B cell (primary cell): Measurements from ENCODE around the gene SYNJ1. TPM values are rescaled to one million over a fixed set of nuclear protein-coding genes. Genes with fewer than 3 reads are reported as not detected.

Source experiments
- ATAC-seq: fragments of 200-7000 bp; cut with Tn5 transposase; one replicate; pipeline ENCODE4 v1.10.0; 2021; ENCODE audit warnings: low read depth, mild to moderate bottlenecking, moderate number of reproducible peaks, moderate library complexity
- CTCF ChIA-PET: fragments of 350-600 bp; sonication (Branson Sonifier 250); formaldehyde crosslinking; loops from one replicate; lab custom pipeline; 2021; ENCODE audit warnings: antibody characterized with exemption, inconsistent platforms; lab: Charles Lee
- POLR2A ChIA-PET: fragments of 350-600 bp; sonication (Branson Sonifier 250); formaldehyde crosslinking; loops from one replicate; lab custom pipeline; 2021; ENCODE audit warnings: antibody characterized with exemption; lab: Charles Lee
- DNase-seq: peaks from one replicate; pipeline ENCODE4 v3.0.0; 2013
- H2AFZ ChIP-seq: 2 replicates; pipeline ENCODE4 v1.6.1; 2012; ENCODE audit warnings: mild to moderate bottlenecking, low read depth, low read length; ENCODE audit not compliant: insufficient read depth, poor library complexity, severe bottlenecking
- H3K27ac ChIP-seq, 2 donors: 1 replicate in 1 of 2; 2 replicates in 1 of 2; pipeline ENCODE4 v1.5.1; 2012 to 2013; ENCODE audit warnings: low read length in 2 of 2, mild to moderate bottlenecking in 2 of 2, moderate library complexity in 1 of 2
- H3K27me3 ChIP-seq, 4 experiments: fragments of 200-600 bp in 1 of 4; sonication (generic) in 1 of 4; replicated peaks in 1 of 4; 1 replicate in 2 of 4; 2 replicates in 2 of 4; pipeline versions ENCODE4 v1.6.1 to v1.7.0; 2013 to 2016; ENCODE audit warnings: low read length in 3 of 4, mild to moderate bottlenecking in 2 of 4, mixed read lengths in 1 of 4, moderate library complexity in 1 of 4; ENCODE audit not compliant: insufficient read depth in 4 of 4, control insufficient read depth in 3 of 4; ENCODE audit errors: control extremely low read depth in 1 of 4
- H3K36me3 ChIP-seq, 2 experiments: replicated peaks in 1 of 2; 1 replicate in 1 of 2; 2 replicates in 1 of 2; pipeline versions ENCODE4 v1.6.1 to v1.7.1; 2013; ENCODE audit warnings: low read length in 1 of 2; ENCODE audit not compliant: insufficient read depth in 2 of 2, control insufficient read depth in 1 of 2; ENCODE audit errors: control extremely low read depth in 1 of 2, extremely low read depth in 1 of 2
- H3K4me1 ChIP-seq, 2 donors: fragments of 200-600 bp in 1 of 2; sonication (generic) in 1 of 2; 1 replicate in 1 of 2; 2 replicates in 1 of 2; pipeline versions ENCODE4 v1.5.1 to v1.6.1; 2013 to 2017; ENCODE audit warnings: low read length in 2 of 2; ENCODE audit not compliant: control insufficient read depth in 2 of 2, insufficient read depth in 2 of 2
- H3K4me2 ChIP-seq: replicated peaks from 2 replicates; pipeline ENCODE3; 2012; ENCODE audit warnings: mild to moderate bottlenecking, low read depth, low read length; ENCODE audit not compliant: poor library complexity, severe bottlenecking
- H3K4me3 ChIP-seq, 5 experiments: fragments of 200-600 bp in 1 of 5; sonication (generic) in 1 of 5; 1 replicate in 3 of 5; 2 replicates in 2 of 5; pipeline versions ENCODE4 v1.5.1 to v1.7.0; 2011 to 2016; ENCODE audit warnings: low read length in 4 of 5, mild to moderate bottlenecking in 4 of 5, low read depth in 2 of 5, control low read depth in 1 of 5, moderate library complexity in 1 of 5; ENCODE audit not compliant: insufficient read depth in 1 of 5; ENCODE audit errors: control extremely low read depth in 1 of 5, extremely low read depth in 1 of 5
- H3K79me2 ChIP-seq: fragments of 200-600 bp; sonication (generic); one replicate; pipeline ENCODE4 v1.6.0; 2016; ENCODE audit warnings: low read length; ENCODE audit not compliant: control insufficient read depth, insufficient read depth
- H3K9ac ChIP-seq: fragments of 200-600 bp; sonication (generic); 2 replicates; pipeline ENCODE4 v1.6.1; 2017; ENCODE audit warnings: mild to moderate bottlenecking, low read length, moderate library complexity
- H3K9me3 ChIP-seq, 3 donors: one replicate each; pipeline versions ENCODE4 v1.6.1 to v1.7.1; 2013; ENCODE audit warnings: low read length in 2 of 3; ENCODE audit not compliant: control insufficient read depth in 2 of 3, insufficient read depth in 1 of 3; ENCODE audit errors: control extremely low read depth in 1 of 3
- H4K20me1 ChIP-seq: 2 replicates; pipeline ENCODE4 v1.6.0; 2012; ENCODE audit warnings: mild to moderate bottlenecking, low read length; ENCODE audit not compliant: insufficient read depth, control insufficient read depth, poor library complexity, severe bottlenecking
- H3K27ac Mint-ChIP-seq: one replicate; pipeline ENCODE4 v1.8.0; 2021; ENCODE audit warnings: mixed read lengths
- H3K27me3 Mint-ChIP-seq: one replicate; pipeline ENCODE4 v1.8.0; 2021; ENCODE audit warnings: mixed read lengths
- H3K4me1 Mint-ChIP-seq: one replicate; pipeline ENCODE4 v1.8.0; 2021; ENCODE audit warnings: mixed read lengths
- H3K4me3 Mint-ChIP-seq: one replicate; pipeline ENCODE4 v1.8.0; 2021; ENCODE audit warnings: mixed read lengths
- H3K9me3 Mint-ChIP-seq: one replicate; pipeline ENCODE4 v1.8.0; 2022; ENCODE audit warnings: mixed read lengths; ENCODE audit not compliant: insufficient read depth
- EZH2 ChIP-seq: IDR thresholded peaks from 2 replicates; pipeline ENCODE4 v1.6.1; 2012; ENCODE audit warnings: borderline replicate concordance, low read depth, mild to moderate bottlenecking, moderate library complexity, low read length; ENCODE audit not compliant: insufficient read depth, poor library complexity, severe bottlenecking
- WGBS: methylation state at CpG from one replicate; pipeline ENCODE4 v1.1.5; 2013; ENCODE audit warnings: missing lambda C conversion rate; ENCODE audit not compliant: insufficient coverage; 5-methylcytosine and 5-hydroxymethylcytosine counted together
- intact Hi-C: fragments of 100-400 bp; cut with micrococcal nuclease; formaldehyde crosslinking; loops from one replicate; pipeline ENCODE4 v1.10.0; 2022
- polyA plus RNA-seq: library from polyadenylated mRNA; depleted of rRNA; stranded (reverse); fragments of >200 nt; gene quantifications from 2 replicates; pipeline ENCODE4 v1.2.3, GENCODE V29; 2012
- total RNA-seq, 2 donors: library from RNA; stranded (reverse); fragments of 120-200 nt in 1 of 2; gene quantifications; 1 replicate in 1 of 2; 2 replicates in 1 of 2; pipeline versions ENCODE4 v1.2.3 to v1.2.4, GENCODE V29; 2013 to 2022
- TF ChIP-seq, protein P1 (sequence below): fragments of 200-600 bp; IDR thresholded peaks from one replicate; pipeline ENCODE4 v1.8.0; 2022; ENCODE audit warnings: antibody characterized with exemption, mild to moderate bottlenecking

The SYNJ1 gene
- total and polyA plus RNA-seq, 2 donors (not counting 1 experiment from before 2014, with no cell fraction given), result 2.2 to 9.4 TPM

GRCh38 chr21:32585970-32586369 is 141.8 kb downstream of the SYNJ1 start:
- intact Hi-C loops, result no loop called here
- Histone ChIP-seq H3K27ac (no peak overlapping the region), H3K9ac (no peak overlapping the region), H3K4me1 (no peaks in the 10 kb centered on the region), H3K4me3 (no peak overlapping the region), H3K9me3 (peaks cover 0 to 1% (median 0%) of the 10 kb centered on the region in 3 donors), H3K27me3 (no peaks in the 10 kb centered on the region), H4K20me1 (no peaks in the 10 kb centered on the region), H3K36me3 (no peaks in the 10 kb centered on the region), H2AFZ (no peak overlapping the region), H3K79me2 (no peaks in the 10 kb centered on the region), H3K4me2 (no peak overlapping the region)
- Mint-ChIP-seq H3K4me3 (no peak overlapping the region), H3K27ac (no peak overlapping the region), H3K27me3 (no peaks in the 10 kb centered on the region), H3K9me3 (no peaks in the 10 kb centered on the region), H3K4me1 (no peaks in the 10 kb centered on the region)
- WGBS, result 96% methylated on average over 9 of the region's 9 CpGs
- DNase-seq, result no peak
- ChIA-PET POLR2A (no interaction called here), CTCF (no interaction called here)
- ATAC-seq, result no peak
- TF ChIP-seq EZH2, result no peak
- TF ChIP-seq, protein P1, sequence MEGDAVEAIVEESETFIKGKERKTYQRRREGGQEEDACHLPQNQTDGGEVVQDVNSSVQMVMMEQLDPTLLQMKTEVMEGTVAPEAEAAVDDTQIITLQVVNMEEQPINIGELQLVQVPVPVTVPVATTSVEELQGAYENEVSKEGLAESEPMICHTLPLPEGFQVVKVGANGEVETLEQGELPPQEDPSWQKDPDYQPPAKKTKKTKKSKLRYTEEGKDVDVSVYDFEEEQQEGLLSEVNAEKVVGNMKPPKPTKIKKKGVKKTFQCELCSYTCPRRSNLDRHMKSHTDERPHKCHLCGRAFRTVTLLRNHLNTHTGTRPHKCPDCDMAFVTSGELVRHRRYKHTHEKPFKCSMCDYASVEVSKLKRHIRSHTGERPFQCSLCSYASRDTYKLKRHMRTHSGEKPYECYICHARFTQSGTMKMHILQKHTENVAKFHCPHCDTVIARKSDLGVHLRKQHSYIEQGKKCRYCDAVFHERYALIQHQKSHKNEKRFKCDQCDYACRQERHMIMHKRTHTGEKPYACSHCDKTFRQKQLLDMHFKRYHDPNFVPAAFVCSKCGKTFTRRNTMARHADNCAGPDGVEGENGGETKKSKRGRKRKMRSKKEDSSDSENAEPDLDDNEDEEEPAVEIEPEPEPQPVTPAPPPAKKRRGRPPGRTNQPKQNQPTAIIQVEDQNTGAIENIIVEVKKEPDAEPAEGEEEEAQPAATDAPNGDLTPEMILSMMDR, result no peak

DNA sequence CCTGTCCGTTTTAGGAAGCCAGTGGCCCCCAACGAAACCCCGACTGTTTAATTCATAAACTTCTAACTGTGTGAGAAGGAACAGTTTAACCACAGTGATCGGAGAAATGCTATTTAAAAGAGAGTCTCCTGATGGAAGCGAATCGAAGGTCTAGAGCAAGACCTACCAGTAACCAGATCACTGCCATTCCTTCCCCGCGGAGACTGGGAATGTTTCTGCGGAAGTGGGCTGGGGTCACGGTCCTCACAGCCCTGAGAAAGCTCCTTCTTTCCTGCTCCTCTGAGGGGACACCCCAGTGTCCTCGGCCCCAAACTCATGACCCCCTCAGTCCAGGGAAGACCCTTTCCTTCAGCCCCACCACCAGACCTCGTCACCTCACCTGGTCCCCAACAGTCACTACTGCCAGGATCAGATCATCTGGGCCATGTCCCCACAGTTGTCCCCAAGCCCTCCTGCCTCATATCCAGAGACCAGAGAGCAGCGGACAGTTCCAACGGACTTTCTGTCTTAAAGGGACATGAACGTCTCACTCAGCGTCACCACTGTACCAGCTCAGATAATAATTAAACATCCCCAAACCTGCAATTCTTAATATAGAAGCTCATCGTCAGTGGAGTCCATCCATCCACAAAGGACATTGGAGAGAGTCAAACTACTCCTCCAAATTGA is 142.6 kb downstream of the SYNJ1 start, which contains the start of gene TCP10L:
Gene TCP10L (minus strand): TSS at position 482 of the 669 bp plus-strand sequence. CDS start 1,219 bp downstream, outside the sequence.
- H3K27me3 Mint-ChIP-seq, result no peaks in the 10 kb centered on the region
- H3K27me3 ChIP-seq, result no peaks in the 10 kb centered on the region
- H3K27ac ChIP-seq, result no peak within 1 kb of the TSS
- H2AFZ ChIP-seq, result no peak within 1 kb of the TSS
- no peaks in the 10 kb centered on the region for H3K9me3 Mint-ChIP-seq
- ChIA-PET CTCF (interaction anchor here (0.8 kb wide), 1 partner anchor 16 kb away, joined by 3 read pairs; no protein-coding TSS in a partner anchor), POLR2A (no interaction called here)
- no peak for TF ChIP-seq EZH2
- TF ChIP-seq, protein P1, result no peak
- 91% methylated on average over 16 of the region's 17 CpGs for WGBS
- peaks cover 0 to 2% (median 0%) of the 10 kb centered on the region in 3 donors for H3K9me3 ChIP-seq
- DNase-seq (no peak), ATAC-seq (no peak)
- H3K4me3 Mint-ChIP-seq, result no peak within 1 kb of the TSS
- H3K4me2 ChIP-seq, result no peak within 1 kb of the TSS
- H3K27ac Mint-ChIP-seq, result no peak within 1 kb of the TSS
- no peaks in the 10 kb centered on the region for H3K4me1 Mint-ChIP-seq
- H3K4me3 ChIP-seq, result no peak within 1 kb of the TSS
- H3K4me1 ChIP-seq, result no peaks in the 10 kb centered on the region
- no peak within 1 kb of the TSS for H3K9ac ChIP-seq
- H4K20me1 ChIP-seq, result no peaks in the 10 kb centered on the region
- H3K79me2 ChIP-seq, result no peaks in the 10 kb centered on the region
- intact Hi-C loops, result no loop called here
- no peaks in the 10 kb centered on the region for H3K36me3 ChIP-seq
